CD4-positive, alpha-beta T cell treated with Interleukin-4 for 4 hours (primary cell): ENCODE measurements around the gene OR10H5.
"Not testable (repeated sequence)": the region's sequence is repeated elsewhere in the genome, so short reads cannot be mapped to it uniquely, and the experiment has no call there.

Source experiments
- DNase-seq: peaks from one replicate; pipeline ENCODE4 v3.0.0-alpha.2; 2020

OR10H5 gene

DNA sequence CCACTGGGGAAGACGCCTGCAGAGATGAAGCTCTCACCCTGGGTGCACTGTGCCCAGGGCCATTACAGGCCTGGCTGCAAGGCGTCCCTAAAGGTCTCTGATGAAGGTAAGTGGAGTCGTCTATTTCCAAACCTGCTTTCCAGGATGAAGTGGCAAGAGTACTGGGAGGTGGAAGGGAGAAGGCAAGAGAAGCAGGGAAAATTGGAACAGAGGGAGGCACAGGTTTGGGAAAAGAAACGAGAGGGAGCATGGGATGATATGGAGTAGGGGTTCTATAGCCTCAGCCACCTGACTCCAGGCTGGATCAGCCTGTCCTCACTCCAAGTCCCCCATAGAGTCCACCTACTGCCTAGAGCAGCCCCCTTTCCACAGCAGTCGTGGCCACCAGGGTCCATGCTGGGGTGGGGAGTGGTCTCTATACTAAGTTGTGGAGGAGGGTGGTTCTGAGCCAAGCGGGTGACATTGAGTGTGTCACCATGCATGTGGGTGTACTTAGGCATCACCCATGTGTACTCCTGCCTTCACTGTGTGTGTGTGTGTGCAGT is at the start of gene OR10H5:
OR10H5 (plus strand) TSS at position 51 of the 545 bp plus-strand sequence. CDS start 6,388 bp downstream, outside the sequence.
- no peak for DNase-seq

DNA sequence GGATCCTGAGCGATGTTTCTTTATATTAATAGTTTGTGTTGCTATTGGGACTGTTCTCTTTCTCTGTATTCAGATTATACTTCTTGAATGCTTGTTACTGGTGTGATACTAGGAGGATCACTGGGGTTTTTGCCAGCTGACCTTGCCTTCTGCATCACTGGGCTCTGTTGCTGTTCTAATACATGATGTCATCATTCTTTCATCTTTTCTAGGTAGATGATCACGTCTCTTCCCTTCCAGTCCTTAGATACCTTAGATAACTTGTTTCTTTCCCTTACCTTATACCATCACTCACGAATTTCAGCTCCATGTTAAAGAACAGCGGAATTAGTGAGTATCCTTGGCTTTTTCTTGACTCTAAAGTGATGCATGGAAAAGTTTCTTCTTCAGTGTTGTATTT is 49.7 kb upstream of the OR10H5 start, which contains the start of gene OR10H3:
OR10H3 (plus strand) TSS at position 264 of the 400 bp plus-strand sequence. CDS start 3,408 bp downstream, outside the sequence.
- no peak for DNase-seq

DNA sequence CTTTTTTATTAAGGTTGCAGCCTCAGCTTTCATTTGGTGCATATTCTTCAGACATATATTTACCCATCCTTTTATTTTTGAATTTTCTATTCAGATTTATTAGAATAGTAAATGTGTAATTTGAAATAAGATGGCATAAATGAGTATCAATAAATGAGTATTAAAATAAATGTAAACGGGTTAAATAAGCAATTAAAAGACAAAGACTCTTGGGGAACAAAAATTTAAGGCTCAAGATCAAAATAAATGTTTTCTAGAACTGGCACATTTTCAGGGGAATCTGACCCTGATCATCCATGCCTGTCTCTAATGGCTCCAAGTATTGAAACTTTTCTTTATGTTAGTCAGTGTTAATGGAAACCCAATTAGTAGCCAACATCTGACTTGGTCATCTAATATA is 46.7 kb upstream of the OR10H5 start:
- DNase-seq, result no peak

DNA sequence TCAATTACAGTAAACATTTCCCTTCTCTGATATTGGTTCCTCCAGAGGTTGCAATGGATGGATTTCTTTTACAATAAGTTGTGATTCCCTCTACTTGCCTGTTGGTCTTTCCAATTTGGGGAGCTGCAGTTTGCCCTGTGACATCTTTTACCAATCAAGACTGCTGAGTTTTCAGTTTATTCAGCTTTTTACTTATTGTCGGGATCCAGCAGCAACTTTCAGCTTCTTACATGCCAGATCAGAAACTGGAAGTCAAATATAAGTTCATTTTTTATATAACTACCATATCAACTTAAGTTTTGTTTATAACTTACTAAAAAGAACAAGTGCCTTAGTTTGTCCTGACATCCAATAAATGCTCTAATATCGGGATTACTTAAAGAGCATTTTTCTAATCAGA is 39.2 kb upstream of the OR10H5 start:
- no peak for DNase-seq

- DNase-seq, result no peak
Measured at GRCh38 chr19:15758379-15758778, 29.1 kb upstream of the OR10H5 start.

- no peak for DNase-seq
Measured at GRCh38 chr19:15759962-15760565, 27.4 kb upstream of the OR10H5 start.

GRCh38 chr19:15769586-15769985 is 17.9 kb upstream of the OR10H5 start:
- DNase-seq, result no peak

- not testable (repeated sequence) for DNase-seq
Measured at GRCh38 chr19:15774159-15774558, 13.3 kb upstream of the OR10H5 start.

DNA sequence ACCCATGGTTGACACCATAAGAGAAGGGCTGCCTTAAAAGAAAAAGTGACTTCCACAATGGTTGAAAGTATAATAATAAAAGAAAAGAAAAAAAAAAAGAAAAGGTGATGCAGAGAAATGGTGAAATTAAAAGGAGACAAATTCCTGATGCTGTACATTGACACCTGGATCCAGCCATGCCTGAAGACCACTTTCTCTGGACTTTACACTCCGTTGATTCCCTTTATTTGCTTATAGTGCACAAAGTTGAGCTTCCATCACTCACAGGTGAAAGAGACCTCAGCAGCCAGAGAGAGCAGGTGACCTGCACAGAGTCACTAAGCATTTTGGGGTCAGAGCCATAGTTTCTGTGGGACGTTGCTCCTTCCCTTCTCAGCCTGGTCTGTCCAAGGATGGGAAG is 12.2 kb upstream of the OR10H5 start:
- DNase-seq, result no peak

- no peak for DNase-seq
Measured at GRCh38 chr19:15776264-15776663, 11.2 kb upstream of the OR10H5 start.

DNA sequence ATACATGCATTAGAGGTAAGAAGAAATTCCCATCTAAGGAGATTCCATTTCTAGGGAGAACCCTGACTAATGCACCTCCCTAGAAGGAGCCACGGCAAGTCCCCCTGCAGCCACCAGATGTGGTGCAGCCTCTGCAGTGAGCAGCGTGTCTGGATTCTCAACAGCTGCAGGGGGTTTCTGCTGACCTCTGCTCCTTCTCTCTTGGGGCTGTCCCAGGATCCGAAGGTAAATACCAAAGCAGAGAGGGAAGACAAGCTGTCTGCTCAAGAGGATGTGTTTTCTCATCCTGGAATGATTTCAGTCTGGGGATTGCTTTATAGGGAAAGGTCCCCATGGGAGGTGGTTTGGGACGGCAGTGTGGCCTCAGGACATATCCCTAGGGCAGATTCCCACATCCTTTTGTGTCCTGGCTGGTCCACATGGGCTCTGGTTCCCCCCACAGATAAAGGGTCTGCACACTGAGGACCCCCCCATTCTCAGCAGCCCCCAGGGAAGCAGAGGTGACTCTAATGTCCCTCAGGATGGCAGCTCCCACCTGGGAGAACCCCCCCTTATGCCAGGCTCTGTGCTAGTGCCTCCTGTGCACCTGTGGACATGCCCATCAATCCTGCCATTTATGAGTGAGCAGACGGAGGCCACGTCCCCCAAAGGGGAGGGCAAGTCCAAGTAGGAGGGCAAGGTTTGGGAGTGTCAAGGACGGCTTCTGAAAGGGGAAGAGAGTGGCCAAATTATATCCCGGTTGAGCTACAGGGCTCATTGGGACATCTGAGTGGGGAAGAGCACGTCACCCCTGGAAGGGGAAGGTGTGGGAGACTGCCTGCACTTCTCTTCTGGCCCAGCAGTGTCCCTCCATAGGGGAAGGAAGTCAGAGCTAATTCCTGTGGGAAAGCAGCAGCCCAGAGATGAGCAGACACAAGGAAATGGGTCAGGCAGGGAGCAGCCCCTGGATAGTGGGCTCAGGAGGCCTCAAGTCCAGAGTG is 10.2 kb upstream of the OR10H5 start:
- DNase-seq, result no peak

- DNase-seq, result no peak
Measured at GRCh38 chr19:15779756-15780476, 7.5 kb upstream of the OR10H5 start.

DNA sequence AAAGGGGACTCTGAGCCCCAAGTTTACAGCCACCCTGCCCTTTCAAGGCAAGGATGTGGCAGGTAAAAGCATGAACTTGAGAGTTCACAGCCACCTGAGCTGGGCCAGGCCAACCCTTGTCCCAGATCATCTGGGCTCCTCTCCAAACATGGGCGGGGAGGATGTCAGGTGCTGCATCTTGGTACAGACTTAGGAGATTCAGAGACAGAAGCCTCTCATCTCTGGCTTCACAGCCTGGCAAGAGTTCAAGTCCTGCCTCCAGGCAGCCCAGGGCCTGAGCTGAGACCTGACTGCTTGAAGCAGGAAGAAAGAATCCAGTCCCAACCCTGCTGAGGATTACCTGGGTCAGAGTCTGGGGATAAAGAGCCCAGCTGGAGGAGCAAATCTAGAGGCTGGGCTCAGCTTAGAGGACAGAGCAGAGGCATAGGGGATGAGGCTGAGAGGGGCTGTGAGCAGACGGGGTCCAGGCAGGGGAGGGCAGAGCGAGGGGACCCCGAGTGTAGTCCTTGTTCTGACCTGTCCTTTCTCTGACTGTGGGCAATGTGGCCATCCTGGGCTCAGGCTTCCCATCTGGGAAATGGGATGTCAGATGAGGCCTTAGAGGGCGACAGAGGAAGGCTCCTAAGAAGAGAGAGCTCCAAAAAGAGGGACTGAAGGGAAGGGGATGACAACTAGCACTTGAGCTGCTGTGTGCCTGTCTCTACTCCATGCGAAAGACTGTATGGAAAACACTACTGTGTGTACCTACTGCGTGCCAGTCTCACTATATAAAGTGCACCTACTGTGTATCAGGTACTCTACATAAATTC is 6.6 kb upstream of the OR10H5 start:
- no peak for DNase-seq

GRCh38 chr19:15781661-15782060 is 5.8 kb upstream of the OR10H5 start:
- DNase-seq, result no peak

- DNase-seq, result no peak
Measured at GRCh38 chr19:15782211-15782610, 5.2 kb upstream of the OR10H5 start.

DNA sequence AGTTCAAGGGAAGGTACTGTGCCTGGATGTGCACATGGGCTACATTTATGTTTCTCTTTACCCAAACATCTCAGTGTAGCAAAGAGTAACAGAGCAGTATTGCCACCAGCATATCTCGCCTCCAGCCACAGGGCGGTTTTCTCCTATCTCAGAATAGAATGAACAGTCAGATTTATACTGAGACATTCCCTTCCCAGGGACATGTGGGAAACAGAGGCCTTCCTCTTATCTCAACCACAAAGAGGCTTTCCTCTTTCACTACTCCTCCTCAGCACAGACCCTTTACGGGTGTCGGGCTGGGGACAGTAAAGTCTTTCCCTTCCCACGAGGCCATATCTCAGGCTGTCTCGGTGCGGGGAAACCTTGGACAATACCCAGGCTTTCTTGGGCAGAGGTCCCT is 4.6 kb upstream of the OR10H5 start:
- DNase-seq, result not testable (repeated sequence)

DNA sequence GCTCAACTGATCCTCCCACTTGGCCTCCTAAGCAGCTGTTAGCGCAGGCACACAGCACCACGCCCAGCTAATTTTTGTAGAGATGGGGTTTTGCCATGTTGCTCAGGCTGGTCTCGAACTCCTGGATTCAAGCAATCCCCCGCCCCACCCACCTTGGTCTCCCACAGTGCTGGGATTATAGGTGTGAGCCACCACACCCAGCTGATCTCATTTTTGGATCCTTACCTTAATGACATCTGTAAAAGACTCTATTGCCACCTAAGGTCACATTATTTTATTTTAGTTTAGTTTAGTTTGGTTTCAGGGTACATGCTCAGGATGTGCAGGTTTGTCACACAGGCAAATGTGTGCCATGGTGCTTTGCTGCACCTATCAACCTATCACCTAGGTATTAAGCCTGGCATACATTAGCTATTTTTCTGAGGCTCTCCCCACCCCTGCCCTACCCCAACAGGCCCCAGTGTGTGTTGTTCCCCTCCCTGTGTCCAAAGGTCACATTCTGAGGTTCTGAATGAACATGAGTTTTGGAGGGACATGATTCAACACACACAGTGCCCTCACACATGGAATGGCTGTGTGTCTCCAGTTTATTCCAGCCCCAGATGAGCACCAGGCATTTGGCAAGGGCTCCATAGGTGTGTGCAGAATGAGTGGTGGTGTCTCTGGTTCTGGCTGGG is 1.3 kb downstream of the OR10H5 start:
- no peak for DNase-seq

DNA sequence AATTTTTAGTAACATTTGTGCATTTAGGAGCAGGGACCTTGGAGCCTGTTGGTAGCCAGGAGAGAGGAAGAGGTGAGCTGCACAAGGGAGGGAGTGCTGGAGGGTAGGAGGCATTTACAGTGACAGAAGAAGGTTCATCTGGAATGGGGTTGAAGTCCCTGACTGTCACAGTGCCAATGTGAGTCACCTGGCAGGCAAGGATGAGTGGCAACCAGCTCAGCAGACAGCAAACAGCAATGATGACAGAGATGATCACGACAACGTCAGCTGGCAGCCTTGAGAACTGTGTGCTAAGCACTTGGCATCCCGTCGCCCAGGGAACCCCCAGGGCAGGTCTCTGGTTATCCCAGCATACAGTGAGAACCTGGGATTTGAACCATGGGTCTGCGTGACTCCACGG is 2.6 kb downstream of the OR10H5 start:
- no peak for DNase-seq

- DNase-seq, result not testable (repeated sequence)
Measured at GRCh38 chr19:15794279-15794678, 6.8 kb downstream of the OR10H5 start.

- DNase-seq, result no peak
Measured at GRCh38 chr19:15810335-15810734, 22.9 kb downstream of the OR10H5 start.

DNA sequence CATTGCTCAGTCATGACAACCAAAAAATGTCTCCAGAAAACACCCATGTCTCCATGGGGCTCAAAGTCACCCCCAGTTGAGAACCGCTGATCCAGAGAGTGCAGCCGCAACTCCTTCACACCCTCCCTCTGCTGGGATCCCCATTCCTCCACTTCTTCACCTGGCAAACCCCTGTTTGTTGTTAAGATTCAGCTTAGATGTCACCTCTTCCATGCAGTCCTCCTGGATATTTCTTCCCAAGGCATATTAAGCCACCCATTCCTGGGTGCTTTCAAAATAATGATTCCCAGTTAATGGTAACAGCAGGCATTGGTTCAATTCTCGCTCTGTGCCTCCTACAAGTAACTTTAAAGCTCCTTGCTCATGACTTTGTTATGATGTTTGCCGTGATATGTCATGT is 24.0 kb downstream of the OR10H5 start:
- DNase-seq, result no peak
